COLO668 (cell line): ENCODE measurements around the gene AK1.

ENCODE experiments used
- DNase-seq: peaks from one replicate; lab custom pipeline; 2025; ENCODE audit not compliant: unreplicated experiment; lab: John Stamatoyannopoulos, UW

The AK1 gene

DNA sequence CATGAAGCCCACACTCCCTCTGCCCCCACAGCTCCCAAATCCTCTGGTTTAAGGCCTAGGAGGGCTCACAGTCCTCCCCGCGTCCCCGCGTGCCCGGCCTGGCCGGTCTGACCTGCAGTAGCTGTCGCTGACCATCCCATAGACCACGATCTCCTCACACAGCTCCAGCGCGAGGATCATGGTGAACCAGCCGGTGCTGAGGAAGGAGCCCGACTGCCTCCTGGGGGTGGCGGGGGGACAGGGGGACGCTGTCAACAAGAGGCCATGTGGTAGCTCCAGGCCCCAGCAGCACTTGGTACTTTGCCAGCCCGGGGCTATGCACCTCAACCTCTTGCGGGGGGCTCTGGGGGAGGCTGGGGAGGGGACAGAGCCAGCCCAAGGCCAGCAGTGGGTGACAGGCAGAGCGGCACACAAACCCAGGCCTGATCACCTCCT lies 32.4 kb upstream of the AK1 start:
- no peak for DNase-seq

- no peak for DNase-seq
Observed at GRCh38 chr9:127908660-127908926, 31.1 kb upstream of the AK1 start.

DNA sequence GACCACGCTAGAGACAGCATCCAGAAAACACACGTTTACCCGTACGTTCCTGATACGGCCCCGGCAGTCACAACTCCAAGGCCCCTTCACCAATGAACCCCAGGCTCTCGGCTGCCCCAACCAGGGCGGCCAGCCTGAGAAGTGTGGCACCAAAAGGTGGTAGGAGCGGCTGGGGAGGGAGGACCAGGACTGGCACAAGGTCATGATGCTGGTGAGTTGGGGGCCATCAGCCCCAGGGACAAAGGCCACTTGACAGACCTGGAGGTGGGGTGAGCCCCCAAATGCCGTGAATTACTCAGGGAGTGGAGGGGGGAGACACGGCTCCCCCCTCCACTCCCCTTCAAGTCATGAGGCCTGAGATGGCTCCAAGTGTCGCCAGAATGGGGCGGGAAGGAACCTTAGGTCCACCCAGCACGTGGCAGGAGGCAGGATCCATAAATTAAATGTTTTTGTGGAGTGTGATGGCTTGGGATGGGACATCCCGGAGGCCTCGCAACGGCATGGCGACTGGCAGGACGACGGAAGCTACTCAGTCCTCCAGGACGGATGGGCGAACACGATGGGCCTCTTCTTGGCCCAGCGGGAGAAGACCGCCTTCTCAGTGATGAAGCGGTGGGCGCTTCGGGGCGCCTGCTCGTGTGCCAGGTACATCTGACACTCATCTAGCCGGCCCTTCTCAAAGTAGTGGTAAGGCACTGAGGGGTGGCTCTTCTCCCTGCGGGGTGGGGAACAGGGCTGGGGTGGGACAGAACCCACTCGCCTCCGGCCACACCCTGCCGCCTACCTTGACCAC lies 30.6 kb upstream of the AK1 start:
- no peak for DNase-seq

DNA sequence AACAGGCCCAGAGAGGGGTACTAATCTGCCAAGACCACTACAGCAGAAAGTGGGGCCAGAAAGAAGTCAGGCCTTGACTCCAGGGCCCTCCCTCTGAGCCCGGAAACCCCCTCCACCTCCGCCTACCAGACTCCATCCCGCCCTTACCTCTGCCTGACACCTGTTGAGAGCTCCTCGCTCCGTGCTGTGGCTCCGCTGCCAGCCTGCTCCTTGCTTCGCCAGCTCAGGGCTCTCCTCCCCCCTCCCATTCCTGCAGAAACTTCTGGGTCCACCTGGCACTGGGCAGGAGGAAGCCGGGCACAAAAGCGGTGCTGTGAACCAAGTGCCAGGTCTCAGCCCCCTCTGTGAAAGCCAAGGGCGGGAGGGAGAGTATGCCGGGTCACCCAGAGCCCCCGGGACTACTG lies 28.3 kb upstream of the AK1 start:
- DNase-seq = no peak

GRCh38 chr9:127905004-127905728 lies 27.7 kb upstream of the AK1 start:
- DNase-seq = no peak

DNA sequence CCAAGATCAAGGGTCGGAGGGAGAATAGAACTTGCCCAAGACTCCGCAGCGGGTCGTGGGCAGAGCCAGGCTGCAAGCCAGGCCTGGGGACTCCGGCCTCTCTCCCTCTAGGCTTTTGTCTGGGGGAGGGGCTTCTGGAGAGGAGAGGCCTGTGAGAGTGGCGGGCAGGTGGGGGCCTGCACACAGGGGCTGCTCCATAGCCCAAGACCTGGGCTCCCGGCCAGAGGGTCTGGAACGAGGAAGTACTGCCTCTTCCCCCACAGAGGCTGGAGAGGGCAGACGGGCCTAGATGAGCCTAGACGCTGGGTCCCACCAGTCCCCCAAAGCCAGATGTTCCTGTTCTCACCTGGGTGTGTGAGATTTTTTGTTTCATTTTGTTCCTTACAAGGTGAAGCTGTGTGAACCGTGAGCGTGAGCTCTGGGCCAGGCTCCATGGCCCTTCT lies 27.1 kb upstream of the AK1 start:
- DNase-seq = no peak

DNA sequence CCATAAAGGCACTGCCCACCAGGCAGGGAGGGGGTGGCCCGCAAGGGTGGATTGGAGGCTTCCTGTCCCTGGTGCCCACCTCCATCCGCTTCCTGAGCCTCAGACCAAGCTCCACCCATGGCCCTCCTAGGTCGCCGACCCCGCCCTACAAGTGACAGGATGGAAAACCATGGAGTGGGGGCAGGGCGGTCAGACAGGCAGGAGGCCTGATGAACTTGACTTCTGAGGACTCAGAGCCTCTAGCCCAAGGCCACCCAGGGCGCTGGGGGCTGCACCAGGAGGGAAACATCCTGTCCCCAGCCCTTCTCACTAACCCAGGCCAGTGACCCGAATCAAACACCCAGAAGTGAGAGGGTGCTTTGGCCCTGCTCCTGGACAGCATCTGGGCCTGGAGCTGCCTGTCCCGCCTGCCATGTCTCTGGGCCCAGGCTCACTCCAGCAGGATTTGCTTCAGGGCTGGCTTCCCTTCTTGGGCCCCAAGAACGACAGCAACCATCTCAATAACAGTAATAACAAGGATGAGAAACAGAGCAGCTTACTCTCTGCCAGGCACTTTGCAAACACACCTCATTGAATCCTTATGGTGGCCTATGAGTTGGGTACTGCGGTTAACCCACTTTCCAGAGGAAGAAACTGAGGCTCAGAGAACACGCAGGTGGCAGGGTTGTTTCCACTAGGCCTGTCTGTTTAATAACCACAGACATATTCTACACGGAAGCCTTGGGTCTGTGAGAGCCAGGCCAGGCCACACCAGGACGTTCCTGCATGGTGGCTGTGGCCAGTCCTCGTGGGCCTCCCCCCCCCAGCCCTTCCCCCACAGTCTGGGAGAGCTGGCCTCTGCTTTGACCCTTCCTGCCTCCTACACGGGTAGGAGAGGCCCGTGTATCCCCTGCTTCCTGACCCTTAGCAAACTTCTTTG lies 26.3 kb upstream of the AK1 start:
- DNase-seq = peak; percentile 16

GRCh38 chr9:127899128-127899943 lies 21.9 kb upstream of the AK1 start, which contains the start of gene ST6GALNAC6:
ST6GALNAC6 (minus strand) TSS chr9:127899603; CDS start chr9:127897981, 1,622 bp downstream.
- DNase-seq = peak; percentile 79

DNA sequence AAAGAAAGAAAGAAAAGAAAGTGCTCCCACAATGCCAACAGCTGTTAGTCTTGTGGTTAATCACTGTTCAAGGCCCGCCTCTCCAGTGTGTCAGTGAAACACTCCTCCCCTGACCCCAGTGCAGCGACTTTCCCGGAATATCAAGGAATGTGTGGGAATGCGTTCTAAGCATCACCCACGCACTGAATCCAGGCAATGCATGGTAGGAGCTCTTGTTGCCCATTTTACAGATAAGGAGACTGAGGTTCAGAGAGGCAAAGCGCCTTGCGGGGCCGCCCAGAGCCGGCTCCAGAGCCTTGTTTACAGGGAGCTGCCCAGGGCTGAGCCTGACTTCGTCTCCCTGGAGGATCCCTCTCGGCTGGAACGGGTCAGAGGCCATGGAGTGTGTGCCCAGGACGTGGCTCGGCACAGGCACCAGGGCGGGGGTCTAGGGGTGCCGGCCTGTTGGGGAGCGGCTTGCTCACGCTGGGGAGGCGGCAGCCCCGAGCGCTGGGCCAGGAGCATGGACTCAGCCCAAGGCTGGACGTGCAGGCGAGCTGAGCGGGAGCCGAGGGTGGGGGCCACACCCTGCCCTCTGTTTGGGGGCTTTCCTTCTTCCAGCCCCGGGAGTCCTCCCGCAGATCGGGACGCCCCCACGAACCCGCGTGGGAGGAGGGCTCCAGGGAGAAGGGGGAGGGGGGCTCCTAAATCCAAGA lies 21.1 kb upstream of the AK1 start:
- no peak for DNase-seq

DNA sequence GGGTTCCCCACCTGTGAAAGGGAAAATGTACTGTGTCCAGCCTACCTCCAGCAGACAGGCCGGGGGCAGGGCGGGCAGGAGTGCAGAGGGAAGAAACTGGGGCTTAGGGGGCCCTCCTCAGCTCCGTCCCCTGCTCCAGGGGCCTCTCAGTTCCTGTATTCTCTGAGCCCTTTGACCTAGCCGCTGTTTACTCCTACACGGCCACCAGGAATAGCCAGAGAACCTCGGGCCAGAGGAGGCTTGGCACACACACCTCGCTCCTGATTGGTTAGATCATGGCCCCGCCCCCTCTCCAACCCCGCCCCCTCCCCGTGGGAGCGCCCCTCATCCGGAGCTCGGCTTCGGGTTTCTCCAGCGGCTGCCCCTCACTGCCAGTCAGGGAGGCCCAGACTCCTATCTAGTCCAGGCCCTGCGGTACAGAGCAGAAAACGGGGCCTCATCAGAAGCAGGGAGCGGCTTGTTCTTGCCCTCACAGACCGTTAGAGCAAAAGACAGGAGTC lies 19.8 kb upstream of the AK1 start:
- DNase-seq = peak; percentile 26

DNA sequence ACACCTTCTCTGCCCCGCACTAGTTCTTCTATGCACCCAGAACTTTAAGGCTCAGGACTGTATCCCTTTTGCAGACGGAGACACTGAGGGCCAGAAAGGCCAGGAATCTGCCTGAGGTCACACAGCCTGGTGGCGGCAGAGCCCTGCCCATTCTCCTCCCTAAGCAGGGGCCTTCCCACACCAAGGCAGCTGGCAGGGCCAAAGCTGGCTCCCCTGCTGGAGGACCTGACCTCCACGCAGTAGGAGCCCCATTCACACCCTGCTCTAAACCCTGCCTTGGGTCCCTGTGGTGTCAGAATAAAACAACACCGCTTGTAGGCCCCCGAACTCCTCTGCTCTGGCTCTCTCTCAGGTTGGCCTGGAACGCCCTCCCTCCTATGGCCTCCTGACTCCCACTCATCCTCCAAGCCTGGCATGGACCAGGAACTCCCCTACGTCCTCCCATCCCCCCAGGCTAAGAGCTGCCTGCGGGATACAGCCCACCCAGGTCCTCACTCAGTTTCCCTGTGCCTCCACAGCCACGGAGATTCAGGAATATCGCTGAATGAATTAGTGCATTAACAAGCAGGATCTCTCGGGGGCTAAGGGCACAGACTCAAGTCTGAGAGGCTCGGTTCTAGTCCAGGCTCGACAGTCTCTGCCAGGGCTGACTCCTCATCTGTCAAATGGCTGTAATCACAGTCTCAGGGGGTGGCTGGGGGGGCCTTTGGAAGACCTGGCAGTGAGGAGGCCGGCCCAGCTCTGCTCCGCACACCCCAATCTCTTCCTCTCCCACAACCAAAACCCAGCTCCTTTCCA lies 19.1 kb upstream of the AK1 start:
- no peak for DNase-seq

- no peak for DNase-seq
Observed at GRCh38 chr9:127895811-127896210, 18.3 kb upstream of the AK1 start.

- no peak for DNase-seq
Observed at GRCh38 chr9:127893392-127893791, 15.9 kb upstream of the AK1 start.

DNA sequence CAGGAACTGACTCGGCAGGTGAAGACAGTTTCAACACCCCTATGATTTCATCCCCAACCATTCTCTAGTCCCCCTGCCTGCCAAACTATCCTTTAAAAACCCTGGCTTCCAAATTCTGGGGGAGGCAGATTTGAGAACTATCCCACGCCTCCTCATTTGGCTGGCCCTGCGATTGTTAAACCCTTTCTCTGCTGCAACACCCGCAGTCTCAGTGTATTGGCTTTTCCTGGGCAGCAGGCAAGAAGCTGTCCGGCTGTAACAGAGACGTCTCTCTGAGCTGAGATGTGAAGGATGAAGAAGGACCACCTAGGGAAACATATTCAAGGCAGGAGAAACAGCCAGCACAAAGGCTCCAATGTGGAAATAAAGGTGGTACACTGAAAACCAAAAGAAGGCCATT lies 15.4 kb upstream of the AK1 start:
- DNase-seq = no peak

DNA sequence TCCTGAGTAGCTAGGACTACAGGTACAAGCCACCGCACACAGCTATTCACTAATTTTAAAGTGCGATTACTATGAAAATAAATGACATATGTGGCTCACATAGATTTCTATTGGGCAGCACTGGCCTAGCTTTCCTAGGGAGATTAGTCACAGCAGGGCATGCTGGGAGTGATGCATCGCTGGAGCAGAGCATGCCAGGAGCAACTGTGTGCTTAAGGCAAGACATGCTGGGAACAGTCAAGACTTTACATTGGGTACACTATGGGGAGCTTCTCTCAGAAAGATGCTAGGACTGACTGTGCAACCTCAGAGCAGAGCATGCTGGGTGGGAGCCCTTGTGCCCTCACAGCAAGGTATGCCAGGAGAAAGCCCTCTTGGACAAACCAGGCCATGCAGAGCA lies 12.6 kb upstream of the AK1 start:
- DNase-seq = no peak

- DNase-seq = no peak
Observed at GRCh38 chr9:127887792-127888191, 10.3 kb upstream of the AK1 start.

- DNase-seq = no peak
Observed at GRCh38 chr9:127886401-127886972, 9.0 kb upstream of the AK1 start.

- DNase-seq = no peak
Observed at GRCh38 chr9:127885508-127886281, 8.2 kb upstream of the AK1 start.
